LNCaP clone FGC (cell line): Measurements from ENCODE around the gene C12orf56.
"Not testable (repeated sequence)": the region's sequence is repeated elsewhere in the genome, so short reads cannot be mapped to it uniquely, and the experiment has no call there.

ENCODE experiments used
- DNase-seq: peaks from one replicate; pipeline ENCODE4 v3.0.0-alpha.2; 2011; ENCODE audit warnings: low read depth
- H3K4me3 ChIP-seq: 2 replicates; pipeline ENCODE4 v1.5.1; 2011; ENCODE audit warnings: mild to moderate bottlenecking, low read depth, low read length, control low read depth
- TF ChIP-seq, protein P1 (sequence below): IDR thresholded peaks from 2 replicates; pipeline ENCODE4 v1.5.1; 2012; ENCODE audit warnings: mild to moderate bottlenecking; ENCODE audit not compliant: control insufficient read depth, insufficient read depth; ENCODE audit errors: extremely low read depth

The C12orf56 gene

DNA sequence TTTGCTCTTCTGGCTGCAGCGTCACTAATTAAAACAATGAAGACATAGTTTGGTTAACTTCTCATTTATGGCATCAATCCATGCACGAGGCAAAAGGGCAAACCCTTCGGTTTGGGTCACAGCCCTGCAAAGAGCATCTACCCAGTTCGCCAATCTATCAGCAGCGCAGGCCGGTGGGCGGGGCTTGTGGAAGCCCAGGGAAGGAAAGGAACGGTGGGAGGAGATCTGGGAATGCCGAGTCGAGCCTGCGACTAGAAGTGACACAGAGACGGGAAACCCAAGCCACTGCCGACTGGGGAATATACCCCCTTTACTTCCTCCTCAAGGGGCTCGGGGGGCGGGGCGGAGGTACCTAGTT, 168.9 kb downstream of the C12orf56 start:
- peak; percentile 68 for DNase-seq
- TF ChIP-seq, protein P1, sequence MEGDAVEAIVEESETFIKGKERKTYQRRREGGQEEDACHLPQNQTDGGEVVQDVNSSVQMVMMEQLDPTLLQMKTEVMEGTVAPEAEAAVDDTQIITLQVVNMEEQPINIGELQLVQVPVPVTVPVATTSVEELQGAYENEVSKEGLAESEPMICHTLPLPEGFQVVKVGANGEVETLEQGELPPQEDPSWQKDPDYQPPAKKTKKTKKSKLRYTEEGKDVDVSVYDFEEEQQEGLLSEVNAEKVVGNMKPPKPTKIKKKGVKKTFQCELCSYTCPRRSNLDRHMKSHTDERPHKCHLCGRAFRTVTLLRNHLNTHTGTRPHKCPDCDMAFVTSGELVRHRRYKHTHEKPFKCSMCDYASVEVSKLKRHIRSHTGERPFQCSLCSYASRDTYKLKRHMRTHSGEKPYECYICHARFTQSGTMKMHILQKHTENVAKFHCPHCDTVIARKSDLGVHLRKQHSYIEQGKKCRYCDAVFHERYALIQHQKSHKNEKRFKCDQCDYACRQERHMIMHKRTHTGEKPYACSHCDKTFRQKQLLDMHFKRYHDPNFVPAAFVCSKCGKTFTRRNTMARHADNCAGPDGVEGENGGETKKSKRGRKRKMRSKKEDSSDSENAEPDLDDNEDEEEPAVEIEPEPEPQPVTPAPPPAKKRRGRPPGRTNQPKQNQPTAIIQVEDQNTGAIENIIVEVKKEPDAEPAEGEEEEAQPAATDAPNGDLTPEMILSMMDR = no peak
- peak overlapping the region; percentile 73 for H3K4me3 ChIP-seq

DNA sequence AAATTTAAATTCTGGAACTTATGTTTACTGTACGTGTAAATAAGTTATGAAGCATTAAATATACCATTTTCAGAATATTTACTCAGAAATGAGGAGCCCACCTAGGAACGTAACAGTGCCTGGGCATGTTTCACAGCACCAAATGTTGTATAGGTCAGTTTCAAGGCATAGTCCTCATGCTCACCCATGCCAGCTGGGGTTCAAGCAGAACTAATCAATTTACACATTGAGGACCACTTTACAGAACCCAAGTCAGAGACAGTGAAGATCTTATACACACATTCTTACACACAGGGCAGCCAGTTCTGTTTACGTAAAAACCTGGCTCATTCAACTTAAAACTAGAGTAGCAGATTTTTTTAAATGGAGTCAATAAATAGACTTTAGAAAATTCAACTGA, 170.5 kb downstream of the C12orf56 start:
- H3K4me3 ChIP-seq = no peak overlapping the region
- no peak for DNase-seq
- TF ChIP-seq, protein P1 = no peak

DNA sequence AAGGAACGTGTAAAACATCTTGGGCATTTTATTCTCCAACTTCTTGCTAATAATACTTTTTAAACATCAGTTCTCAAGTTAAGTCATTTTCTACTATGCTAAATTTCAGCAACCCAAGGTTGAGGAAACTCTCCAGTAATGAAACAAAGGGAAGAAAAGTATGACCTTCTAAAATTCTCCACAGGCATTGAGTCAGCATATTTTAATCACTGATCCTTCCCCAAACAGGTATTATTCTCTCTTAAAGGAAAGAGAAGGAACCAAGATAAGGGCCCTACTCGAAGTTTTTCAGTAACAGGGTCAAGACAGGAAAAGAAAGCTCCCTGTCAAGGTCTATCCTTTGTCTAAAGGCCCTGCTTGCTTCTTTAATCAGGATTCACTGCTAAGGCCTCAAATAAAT, 171.4 kb downstream of the C12orf56 start:
- TF ChIP-seq, protein P1 = no peak
- DNase-seq = no peak
- no peak overlapping the region for H3K4me3 ChIP-seq

DNA sequence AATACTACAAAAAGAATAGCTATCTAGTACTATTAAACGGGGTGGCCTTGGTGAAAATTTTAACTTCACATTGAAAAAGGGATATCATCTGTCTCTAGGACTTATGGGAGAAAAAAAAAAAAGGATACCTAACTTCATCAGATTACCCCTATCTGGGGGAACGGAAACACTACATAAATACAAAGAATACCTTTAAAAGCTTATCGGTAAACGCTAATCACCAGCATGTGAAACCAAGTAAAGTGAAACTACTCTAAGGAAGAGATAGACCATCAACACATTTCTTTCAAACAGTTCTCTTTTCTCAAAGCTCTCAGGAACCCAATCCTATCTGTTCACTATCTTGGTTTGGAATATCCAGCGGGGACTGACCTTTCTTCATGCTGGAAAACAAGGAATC, 172.0 kb downstream of the C12orf56 start:
- TF ChIP-seq, protein P1 = no peak
- DNase-seq = no peak
- no peak overlapping the region for H3K4me3 ChIP-seq

DNA sequence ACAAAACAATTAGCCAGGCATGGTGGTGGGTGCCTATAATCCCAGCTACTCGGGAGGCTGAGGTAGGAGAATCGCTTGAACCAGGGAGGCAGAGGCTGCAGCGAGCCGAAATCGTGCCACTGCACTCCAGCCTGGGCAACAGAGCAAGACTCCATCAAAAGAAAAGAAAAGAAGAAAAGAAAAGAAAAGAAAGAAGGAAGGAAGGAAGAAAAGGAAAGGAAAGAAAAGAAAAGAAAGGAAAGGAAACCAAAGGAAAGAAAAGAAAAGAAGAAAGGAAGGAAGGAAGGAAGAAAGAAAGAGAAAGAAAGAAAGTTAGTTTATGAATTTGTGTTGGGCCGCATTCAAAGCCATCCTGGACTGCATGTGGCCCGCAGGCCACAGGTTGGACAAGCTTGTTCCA, 172.9 kb downstream of the C12orf56 start:
- not testable (repeated sequence) for DNase-seq, H3K4me3 ChIP-seq

DNA sequence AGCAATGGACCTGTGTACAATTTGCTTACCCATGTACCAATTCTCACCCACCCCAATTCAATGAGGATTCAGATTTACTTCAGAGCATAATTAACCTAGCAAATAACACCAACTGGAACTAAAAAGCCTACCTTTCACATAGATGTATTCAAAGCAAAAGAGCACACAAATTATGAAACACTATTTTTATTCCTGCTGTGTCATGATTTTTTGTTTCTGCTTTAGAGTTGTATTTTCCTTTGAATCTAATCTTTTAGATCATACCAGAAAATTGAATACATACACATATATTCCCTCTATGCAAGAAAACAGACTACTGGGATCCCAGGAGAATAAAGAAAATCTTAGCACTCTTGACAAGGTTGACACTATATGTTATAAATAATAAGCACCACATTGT, 174.3 kb downstream of the C12orf56 start:
- DNase-seq = no peak
- no peak overlapping the region for H3K4me3 ChIP-seq
- TF ChIP-seq, protein P1 = no peak
